HG03025 (cell line): ENCODE data around the gene ARID5B.
A peak's percentile ranks its signal among the peaks of the same experiment; 100 is the strongest.
"Not testable (repeated sequence)": the region's sequence is repeated elsewhere in the genome, so short reads cannot be mapped to it uniquely, and the experiment has no call there.

Source experiments
- ATAC-seq: cut with Tn5 transposase; IDR thresholded peaks from one replicate; pipeline ENCODE4 v1.9.1; 2021; ENCODE audit warnings: mild to moderate bottlenecking, moderate library complexity; ENCODE audit not compliant: unreplicated experiment, low FRiP score

ARID5B gene

DNA sequence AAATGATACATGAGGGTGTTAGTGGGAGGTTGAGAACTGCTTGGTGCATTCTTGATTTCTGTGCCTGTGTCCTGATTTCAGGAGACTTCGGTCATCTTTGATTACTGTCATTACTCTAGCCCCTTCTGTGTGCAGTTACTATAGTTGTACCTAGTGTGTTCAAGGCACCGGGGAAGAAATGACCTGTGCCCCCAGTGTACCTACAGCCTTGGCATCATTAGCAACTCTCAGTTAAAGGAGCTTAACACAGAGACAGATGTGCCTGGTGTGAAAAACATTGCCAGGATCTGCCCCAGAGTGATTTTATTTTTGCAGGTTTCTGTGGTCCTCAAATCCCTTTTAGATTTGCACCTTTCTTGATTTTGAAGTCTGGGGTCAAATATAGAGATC, 62.2 kb downstream of the ARID5B start:
- ATAC-seq: no peak

DNA sequence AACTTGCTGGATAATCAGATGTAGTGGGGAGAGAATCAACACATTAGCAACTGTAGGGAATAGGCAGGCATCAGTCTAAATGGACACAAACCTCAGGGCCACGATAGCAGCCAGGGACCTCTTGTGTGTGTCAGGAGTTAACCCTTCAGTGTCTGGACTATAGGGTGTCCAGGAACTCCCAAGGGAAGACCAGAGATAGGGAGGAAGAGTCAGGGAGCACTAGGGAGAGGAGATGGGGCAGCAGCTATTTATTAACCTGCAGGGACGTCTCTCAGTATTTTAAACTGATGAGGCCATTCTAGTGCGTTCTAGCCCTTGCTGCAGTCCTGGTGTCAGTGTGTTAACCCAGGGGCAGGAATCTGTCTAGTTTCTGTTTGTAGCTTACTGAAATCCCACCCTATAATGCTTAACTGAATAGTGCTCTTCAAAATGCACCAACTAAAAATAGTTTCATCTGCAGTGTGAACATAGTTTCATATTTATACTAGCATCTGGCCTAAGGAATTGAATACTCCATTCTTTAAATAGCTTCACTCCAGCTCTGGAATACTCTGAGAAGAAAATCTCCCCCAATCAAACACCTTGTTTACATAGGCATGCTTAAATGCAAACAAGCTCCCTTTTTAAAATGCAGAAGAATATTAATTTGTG, 62.7 kb downstream of the ARID5B start:
- ATAC-seq: no peak

DNA sequence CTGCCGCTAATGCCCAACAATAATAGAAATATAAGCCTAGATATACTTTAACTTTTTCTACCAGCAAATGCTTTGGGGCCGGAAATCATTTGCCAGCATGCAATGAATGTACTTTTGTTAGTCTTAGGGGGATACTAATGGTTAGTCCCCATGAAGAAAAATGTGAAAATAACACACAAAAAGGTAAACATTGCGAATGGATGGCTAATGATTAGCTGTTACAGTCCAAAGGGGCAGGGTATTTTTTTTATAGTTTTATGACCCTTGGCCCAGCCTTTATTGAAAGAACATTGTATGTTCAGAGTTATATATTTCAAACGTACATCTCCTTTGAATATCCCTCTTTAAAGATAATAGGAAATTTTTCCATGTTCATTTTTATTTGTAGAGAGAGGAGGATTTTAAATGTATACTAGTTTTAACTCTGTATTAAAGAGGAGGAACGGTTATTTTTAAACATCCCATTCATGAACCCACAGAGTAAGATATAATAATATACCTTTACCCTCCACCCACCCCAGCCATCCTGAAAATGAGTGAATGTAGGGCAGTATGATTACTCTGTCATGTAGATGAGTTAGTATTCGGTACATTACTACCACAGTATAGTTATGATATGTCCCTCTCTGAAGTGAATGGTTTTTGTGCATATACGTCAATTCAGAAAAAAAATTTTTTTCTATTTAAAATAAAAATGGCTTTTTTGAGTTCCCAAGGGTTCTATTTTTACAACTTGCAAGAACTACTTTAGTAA, 63.6 kb downstream of the ARID5B start:
- ATAC-seq: no peak

DNA sequence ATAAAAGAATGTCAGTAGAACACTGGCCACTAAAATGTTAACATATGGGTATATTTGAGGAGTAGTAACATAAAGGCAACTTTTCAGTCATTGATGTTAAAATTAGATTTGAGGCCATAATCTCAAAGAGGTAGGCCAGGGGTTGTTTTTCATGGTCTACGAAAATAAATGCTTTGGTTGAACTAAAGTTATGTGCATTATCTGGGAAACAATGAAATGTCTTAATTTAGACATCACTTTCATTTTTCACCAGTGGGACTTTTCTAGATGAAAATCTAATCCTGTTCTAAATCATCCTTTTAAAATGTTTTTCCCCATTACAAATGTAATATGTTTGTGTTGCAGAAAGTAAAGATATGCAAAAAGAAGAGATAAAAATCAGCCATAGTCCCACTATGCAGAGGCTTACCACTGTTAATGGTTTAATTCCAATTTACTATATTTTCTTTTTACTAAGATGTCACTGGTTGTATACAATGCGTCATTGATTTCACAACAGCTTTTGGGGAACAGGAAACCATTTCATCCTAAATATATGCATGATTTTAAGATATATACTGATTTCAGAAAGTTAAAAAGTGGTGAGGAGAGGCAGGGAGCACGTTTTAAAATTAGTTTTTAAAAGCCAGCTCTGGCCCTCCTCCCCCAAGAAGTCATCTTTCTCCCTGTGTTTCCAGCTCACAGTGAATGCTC, 64.3 kb downstream of the ARID5B start:
- ATAC-seq: no peak

DNA sequence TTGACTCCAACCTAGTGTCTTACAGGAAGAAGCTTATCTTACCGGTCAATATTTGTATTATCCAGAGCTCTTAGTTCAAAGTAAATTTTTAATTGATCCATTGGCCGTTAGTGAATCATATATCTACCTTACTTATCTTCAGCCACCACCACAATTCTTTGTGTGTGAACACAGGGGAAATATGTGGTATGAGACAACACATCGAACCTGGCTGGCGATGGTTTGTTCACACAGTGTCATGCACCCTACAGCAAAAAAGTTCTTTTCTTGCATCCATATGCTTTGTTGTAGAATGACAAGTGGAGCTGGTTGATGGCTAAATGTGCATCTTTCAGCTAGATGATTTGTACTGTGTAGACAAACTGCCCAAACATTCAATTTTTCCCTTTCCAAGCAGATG, 65.8 kb downstream of the ARID5B start:
- ATAC-seq: no peak

DNA sequence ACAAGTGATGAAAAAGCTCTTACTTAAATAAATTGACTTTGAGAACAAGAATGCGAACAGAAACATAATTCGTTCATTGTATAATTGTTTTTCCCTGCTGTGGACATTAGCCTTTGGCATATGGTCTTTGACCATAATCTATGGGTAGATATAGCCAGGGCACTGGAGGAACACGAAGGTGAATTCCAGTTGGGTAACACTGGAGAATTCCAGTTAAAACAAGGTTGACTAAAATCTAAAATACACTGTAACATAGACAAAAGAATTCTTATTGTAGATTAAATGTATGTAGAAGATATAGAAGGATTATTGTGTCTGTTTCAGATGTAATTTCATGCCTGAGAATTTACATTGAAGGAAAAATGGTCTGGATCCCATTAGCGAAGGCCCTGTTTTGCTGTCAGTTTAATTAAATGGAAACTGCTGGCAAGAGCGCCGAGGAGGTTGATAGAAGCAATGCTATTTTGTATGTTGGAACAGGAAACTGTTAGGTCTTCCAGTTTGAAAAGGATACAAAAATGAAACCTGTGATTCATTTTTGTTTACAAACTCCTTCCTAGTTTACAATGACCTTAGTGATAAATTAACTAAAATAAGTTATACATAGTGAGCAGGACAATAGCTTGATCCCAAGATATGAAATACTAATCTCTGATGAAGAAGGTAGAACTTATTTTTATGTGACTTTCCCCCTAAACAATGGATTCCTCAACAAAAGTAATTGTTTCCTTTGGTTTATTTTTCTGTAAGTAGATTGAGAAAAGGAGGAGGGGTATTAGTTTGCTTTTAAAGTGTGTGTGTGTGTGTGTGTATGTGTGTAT, 68.9 kb downstream of the ARID5B start:
- ATAC-seq: no peak

DNA sequence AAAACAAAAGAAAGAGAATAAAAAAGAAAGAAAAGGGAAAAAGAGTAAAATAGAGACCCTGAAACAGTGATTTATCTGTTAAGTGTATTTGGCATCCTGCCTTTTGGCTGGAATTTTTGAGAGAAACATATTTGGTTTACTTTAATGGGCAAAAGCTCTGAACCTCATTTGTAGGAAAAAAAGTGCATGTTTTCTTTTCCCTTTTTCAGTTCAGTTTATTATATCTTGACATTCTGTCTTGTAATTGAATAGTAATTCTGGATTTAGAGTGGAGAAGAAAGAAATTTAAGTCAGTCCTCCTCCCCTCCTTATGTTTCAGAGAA, 69.5 kb downstream of the ARID5B start:
- no peak for ATAC-seq

DNA sequence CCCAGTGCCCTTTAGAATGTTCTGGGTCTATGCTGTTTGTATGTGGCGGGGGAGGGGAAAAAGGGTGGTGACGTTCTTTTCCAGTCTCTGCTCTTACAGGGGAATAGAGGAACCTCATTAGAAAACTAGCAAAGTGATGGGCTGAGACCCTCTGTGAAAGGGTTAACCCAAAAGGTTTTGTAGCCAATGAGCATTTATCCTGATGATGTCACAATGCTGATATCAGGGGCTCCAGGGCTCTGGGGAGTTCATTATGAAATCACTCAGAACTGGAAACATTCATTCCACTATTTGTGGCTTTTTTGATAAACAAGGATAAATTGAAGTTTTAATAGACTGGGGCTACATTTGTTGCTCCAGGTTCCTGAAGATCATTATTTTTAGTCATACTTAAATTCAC, 71.7 kb downstream of the ARID5B start:
- no peak for ATAC-seq

DNA sequence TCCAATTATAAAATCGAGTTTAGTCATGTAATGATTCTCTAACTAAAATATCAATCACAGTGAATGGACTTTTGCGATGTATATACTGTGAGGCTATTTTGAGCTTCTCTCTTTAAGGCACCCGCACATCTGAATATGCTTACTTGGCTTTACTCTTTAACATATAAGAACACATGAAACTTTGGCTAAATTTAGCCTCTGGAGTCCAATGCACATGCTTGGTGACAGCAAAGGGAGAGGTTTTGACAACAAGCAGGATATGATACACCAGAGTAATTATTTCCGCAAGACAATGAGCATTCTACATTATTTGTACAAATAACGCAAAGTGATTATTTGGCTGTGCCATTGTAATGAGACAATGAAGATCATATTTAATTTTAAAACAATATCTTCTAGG, 72.4 kb downstream of the ARID5B start:
- ATAC-seq: no peak

DNA sequence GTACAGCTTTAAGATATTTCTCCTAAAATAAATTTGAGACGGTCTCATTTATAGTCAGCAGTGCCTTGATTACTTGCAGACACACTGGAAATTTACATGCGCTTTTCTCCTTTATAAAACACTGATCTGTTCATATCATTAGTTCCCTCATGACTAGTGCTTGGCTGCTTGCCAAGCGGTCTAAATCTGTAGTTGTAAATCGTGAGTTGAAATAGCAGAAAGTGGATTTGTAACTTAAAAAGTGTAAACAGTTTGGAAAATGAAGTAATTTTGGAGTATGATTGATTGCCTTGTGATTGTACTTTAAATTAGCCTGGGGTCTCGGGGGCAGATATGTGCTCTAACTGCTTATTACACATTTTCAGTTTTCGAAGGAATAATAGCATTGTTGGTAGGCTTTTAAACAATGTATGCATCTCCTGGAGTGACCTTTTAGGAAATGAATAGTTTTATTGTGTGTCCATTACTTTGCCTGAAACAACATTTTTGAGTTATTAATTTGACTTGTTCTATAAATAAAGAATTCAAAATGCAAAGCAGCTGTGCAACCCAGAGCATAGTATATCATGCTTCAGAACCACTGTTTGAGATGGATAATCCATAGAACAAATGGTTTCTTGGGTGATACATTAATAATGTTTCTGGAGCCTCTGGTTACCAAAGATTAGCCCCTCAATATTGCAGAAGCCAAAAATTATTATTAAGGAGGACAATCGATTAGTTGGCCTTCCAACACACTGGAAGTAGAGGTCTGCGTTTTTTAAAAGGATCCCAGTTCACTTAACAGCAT, 73.3 kb downstream of the ARID5B start:
- ATAC-seq: peak; percentile 30

DNA sequence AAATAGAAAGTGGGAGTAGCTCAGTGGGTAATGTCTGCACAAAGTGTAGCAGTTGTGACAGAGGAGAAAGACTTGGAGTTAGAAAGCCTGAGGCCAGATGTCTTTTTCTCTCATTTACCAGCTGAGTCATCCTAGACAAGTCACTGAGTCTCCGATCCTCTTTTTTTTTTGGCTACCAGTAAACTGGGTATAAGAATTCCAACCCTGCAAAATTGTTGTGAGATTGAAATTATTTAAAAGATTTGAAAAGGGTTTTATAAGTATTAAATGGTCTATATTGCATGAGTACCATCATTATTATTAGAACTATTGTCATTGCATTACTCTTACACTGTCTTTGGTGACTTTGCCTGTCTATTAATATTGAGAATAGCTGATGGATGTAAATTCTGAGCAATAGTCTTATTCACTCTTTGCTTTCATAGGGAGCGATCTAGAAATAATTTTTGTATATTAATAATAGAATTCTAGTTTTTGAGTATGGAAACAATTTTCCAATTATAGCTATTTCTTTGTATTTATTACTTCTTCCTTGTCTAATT, 74.0 kb downstream of the ARID5B start:
- ATAC-seq: peak; percentile 84

DNA sequence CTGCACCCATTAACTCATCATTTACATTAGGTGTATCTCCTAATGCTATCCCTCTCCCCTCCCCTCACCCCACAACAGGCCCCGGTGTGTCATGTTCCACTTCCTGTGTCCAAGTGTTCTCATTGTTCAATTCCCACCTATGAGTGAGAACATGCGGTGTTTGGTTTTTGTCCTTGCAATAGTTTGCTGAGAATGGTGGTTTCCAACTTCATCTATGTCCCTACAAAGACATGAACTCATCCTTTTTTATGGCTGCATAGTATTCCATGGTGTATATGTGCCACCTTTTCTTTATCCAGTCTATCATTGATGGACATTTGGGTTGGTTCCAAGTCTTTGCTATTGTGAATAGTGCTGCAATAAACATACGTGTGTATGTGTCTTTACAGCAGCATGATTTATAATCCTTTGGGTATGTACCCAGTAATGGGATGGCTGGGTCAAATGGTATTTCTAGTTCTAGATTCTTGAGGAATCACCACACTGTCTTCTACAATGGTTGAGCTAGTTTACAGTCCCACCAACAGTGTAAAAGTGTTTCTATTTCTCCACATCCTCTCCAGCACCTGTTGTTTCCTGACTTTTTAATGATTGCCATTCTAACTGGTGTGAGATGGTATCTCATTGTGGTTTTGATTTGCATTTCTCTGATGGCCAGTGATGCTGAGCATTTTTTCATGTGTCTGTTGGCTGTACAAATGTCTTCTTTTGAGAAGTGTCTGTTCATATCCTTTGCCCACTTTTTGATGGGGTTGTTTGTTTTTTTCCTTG, 75.6 kb downstream of the ARID5B start:
- ATAC-seq: not testable (repeated sequence)

DNA sequence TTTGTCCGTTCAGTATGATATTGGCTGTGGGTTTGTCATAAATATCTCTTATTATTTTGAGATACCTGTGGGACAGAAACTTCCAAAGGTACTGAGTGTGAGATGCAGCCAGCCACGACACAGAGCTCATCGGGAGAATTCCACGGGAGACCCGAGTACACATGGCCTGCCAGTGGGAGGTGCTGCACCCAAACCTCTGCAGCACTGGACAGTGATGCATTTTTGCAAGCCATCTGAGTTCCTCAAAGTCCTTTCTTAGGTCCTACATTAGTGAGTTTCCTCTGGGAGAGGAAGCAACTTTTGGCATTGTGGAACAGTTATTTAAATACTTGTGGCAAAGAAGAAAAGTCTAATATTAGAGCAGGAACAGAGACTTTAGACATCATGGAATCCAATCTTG, 77.5 kb downstream of the ARID5B start:
- ATAC-seq: no peak

DNA sequence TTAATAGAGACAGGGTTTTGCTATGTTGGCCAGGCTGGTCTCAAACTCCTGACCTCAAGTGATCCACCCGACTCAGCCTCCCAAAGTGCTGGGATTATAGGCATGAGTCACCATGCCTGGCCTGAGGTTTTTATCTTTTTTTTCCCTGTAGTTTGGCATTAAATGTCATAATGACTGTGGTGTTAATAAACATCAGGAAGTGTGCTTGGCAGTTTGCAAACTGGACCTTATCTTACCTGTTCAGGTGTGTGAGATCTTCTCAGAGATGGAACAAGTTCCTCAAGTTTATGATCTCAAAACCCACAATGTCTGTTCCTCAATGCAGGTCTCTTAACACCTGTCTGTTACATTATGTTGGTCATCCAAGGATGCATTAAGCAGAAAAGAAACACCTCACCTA, 80.0 kb downstream of the ARID5B start:
- no peak for ATAC-seq

DNA sequence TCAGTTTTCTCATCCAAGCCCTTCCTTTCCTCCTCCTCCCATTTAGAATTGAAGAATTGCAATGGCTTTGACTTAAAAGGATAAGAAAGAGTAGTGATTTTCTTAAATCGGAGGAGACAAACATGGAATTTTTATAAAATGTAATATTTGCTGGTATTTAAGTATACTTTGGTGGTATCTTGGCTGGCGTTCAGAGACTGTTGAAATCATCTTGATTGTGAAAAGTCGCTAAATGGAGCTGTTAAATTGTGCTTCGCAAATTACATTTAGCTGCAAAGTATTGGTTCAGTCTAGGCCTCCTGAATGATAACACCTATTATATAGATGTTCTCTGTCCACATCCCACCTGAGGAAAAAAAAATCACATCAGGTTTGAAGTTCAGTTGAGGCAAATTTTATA, 81.8 kb downstream of the ARID5B start:
- ATAC-seq: no peak

DNA sequence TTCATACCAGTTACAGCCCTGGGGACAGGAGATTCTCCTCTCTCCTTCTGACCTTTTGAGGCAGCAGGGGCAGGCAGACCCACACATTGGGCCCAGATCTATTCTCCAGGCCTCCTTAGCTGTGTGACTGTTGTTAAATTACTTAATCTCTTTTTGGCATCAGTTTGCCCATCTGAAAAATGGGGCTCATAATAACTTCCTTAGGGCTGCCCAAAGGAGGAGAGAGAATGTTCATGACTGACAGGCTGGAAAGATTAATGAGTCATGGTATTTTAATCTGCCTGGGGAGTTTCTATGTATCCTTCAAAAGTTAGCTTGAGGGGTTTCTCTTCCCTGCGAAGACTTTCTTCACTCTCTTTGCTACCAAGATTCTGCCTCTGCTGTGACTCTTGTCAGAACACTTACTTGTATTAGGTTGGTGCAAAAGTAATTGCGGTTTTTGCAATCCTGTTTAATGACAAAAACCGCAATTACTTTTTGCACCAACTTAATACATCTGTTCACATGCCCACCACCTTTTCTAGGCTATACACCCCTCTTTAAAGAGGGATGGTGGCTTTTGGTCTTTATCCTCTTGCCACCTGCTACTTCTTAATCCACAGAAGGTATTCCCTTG, 83.4 kb downstream of the ARID5B start:
- no peak for ATAC-seq

DNA sequence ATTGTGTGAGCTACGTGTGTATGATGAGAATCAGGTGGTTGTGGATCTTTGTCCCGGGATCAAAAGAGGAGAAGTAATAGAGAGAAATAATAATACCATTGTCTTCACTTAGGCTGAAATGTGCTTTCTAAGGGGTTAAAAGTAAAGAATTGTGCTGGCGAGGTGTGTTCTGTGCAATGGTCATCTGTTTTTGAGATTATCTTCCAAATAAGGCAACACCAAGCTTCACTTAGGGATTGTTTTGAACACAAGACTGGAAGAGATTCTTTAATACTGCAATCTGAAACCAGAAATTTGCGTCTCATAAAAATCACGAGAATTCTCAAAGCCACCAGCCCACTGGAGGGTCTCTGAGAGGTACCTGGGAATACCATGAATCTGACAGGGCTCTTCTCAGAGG, 84.2 kb downstream of the ARID5B start:
- ATAC-seq: no peak

DNA sequence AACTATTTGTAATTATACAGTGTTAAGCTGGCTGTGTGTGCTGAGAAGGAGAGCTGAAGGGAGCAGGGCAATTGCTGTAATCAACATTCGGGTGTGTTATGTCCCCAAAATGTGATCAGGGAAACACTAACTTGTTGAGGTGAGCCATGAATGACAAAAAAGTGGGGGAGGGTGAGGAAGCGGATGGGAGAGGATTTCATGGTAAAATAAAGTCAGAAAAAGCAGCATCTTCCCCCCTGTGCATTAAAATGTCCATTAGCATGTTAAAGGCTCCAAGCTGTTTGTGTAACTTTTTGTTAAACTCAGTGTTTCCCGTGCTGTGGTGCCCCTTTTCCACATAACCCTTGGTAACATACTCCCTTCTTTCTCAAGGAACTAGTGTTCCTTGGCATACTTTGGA, 84.9 kb downstream of the ARID5B start:
- no peak for ATAC-seq
